HG02759 (cell line): ENCODE data around the gene PML.
"Not testable (repeated sequence)": the region's sequence is repeated elsewhere in the genome, so short reads cannot be mapped to it uniquely, and the experiment has no call there.

Experiments
- ATAC-seq: cut with Tn5 transposase; IDR thresholded peaks from one replicate; pipeline ENCODE4 v1.9.1; 2021; ENCODE audit warnings: mild to moderate bottlenecking, moderate library complexity; ENCODE audit not compliant: unreplicated experiment

The PML gene

GRCh38 chr15:73957785-73958184, 36.7 kb upstream of the PML start:
- no peak for ATAC-seq

GRCh38 chr15:73959012-73959581, 35.4 kb upstream of the PML start:
- no peak for ATAC-seq

GRCh38 chr15:73959801-73960200, 34.7 kb upstream of the PML start:
- ATAC-seq: no peak

- ATAC-seq: not testable (repeated sequence)
These were observed 33.9 kb upstream of the PML start for GRCh38 chr15:73960472-73961070.

GRCh38 chr15:73962433-73962832, 32.1 kb upstream of the PML start:
- no peak for ATAC-seq

GRCh38 chr15:73964736-73965093, 29.8 kb upstream of the PML start:
- ATAC-seq: peak; percentile 59

- peak; percentile 30 for ATAC-seq
These were observed 29.3 kb upstream of the PML start for GRCh38 chr15:73965094-73965757.

GRCh38 chr15:73965758-73966113, 28.8 kb upstream of the PML start:
- no peak for ATAC-seq

GRCh38 chr15:73968461-73968860, 26.1 kb upstream of the PML start:
- ATAC-seq: no peak

GRCh38 chr15:73969151-73969759, 25.3 kb upstream of the PML start:
- no peak for ATAC-seq

GRCh38 chr15:73972984-73973682, 21.4 kb upstream of the PML start:
- ATAC-seq: peak; percentile 48

GRCh38 chr15:73973683-73974200, 20.8 kb upstream of the PML start:
- ATAC-seq: not testable (repeated sequence)

- ATAC-seq: not testable (repeated sequence)
These were observed 18.9 kb upstream of the PML start for GRCh38 chr15:73975440-73976125.

GRCh38 chr15:73978896-73979295, 15.6 kb upstream of the PML start:
- ATAC-seq: no peak

GRCh38 chr15:73979636-73980035, 14.9 kb upstream of the PML start:
- ATAC-seq: no peak

- ATAC-seq: no peak
These were observed 12.7 kb upstream of the PML start for GRCh38 chr15:73981761-73982221.

GRCh38 chr15:73982222-73982962, 12.1 kb upstream of the PML start:
- no peak for ATAC-seq

GRCh38 chr15:73983211-73983727, 11.2 kb upstream of the PML start:
- no peak for ATAC-seq

- ATAC-seq: no peak
These were observed 10.7 kb upstream of the PML start for GRCh38 chr15:73983773-73984172.
